ENCODE results near the gene ZMPSTE24. TPM values are rescaled to one million over a fixed set of nuclear protein-coding genes. Genes with fewer than 3 reads are reported as not detected.

The ZMPSTE24 gene
- polyA plus RNA-seq, 1 donor: 61.2 TPM

DNA sequence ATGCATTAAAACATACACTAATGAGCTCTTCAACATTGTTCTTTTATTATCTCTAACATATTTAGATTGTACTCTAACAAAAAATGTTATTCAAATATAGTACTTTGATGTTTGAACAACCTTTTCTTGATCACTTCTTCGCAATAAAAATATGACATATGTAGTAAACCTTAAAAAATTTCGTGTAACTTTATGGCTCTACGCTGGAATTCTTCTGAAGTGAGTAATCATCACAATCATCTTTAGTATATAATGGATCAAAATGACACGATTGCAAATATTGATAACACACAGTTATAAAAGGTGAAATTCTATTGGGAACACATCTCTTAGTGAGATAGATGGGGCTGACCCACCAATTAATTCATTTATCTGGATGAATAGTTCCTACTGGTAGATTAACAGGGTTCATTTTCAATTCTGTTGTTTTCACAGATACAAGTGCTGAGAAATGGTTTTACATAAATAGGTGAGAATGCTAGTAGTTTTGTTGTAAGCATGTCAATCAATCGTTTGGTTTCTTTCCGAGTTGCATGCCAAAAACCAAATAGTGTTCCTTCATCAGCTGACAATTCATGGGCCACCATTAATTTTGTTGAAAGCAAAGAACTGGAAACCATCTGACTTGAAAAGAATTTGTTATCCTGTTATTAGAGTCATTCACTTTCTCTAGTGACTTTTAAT, 1.5 kb upstream of the ZMPSTE24 start:
- no peak for DNase-seq

DNA sequence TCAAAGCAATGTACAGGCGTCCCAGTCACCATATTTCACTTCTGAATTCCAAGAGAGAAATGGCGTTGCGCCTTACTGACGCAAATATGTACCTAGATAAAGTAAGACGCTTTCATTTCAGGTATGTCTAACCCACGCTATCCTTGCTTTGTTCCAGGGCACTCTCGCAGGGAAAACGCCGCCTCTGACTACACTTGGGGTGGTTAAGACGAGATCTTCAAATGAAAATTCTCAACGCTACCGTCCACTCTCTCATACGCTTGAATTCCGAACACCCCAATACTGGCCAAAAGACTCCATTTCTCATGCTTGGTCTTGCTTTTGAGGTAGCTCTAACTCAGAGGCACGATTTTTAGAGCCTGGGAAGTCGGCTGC, 736 bp upstream of the ZMPSTE24 start:
- no peak for DNase-seq

DNA sequence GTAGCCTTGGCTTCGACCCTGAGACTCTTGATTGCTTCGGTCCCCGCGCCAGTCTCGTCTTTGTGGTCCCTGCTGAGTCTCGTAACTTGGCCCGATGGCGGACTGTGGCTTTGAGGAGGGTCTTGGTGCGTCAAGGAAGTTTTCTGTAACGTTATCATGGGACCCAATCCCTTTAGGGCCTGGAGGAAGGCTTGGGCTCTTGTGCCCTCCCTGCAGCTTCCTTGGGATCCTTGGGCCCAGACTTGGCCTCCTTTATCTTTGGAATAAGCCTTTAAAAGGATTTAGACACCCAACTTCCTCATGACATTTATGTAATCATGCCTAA, 371 bp downstream of the ZMPSTE24 start:
- DNase-seq: peak; percentile 11

DNA sequence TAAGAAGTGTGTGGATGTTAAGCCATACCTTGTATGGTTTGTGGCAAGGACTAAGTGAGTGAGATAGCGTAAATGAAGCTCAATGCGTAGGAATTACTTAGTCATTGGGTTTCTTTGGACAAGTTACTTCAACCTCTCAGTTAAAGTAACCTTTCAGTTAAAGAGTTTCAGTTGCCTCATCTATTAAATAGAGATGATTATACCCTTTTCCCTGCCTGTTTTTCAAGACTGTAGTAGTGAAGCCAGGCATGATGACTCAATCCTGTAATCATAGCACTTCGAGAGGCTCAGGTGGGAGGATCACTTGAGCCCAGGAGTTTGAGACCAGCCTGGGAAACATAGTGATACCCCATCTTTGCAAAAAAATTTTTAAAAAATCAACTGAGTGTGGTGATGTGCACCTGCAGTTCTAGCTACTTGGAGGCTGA, 6.3 kb downstream of the ZMPSTE24 start:
- no peak for DNase-seq

DNA sequence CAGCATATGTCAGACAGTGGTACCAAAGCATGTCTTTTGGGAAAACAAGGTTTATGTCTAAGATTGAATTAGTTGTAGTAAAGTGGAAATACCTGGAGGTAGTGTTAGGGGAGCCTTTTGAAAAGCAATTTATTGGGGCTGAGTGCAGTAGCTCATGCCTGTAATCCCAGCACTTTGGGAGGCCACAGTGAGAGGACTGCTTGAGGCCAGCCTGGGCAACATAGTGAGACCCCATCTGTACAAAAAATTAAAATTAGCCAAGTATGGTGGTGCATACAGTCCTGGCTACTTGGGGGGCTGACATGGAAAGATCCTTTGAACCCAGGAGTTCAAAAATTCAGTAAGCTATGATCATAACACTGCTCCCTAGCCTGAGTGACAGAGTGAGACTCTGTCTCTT, 7.3 kb downstream of the ZMPSTE24 start:
- no peak for DNase-seq

DNA sequence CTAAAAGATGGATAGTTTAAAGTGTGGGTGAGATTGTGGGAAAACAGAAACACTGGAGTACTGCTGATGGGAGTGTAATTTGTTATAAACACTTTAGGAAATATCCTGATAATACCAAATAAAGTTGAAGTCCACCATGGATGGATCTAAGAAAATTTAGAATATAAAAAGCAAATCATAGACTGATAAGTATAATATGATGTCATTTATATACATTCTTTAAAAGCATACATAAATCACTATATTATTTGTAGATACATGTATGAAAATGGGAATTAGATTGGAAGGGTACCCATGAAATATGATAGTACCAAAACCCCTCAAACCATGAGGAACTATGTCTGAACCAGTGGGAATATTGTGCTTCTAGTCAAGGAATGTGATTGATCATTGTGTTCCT, 7.9 kb downstream of the ZMPSTE24 start:
- DNase-seq: no peak

DNA sequence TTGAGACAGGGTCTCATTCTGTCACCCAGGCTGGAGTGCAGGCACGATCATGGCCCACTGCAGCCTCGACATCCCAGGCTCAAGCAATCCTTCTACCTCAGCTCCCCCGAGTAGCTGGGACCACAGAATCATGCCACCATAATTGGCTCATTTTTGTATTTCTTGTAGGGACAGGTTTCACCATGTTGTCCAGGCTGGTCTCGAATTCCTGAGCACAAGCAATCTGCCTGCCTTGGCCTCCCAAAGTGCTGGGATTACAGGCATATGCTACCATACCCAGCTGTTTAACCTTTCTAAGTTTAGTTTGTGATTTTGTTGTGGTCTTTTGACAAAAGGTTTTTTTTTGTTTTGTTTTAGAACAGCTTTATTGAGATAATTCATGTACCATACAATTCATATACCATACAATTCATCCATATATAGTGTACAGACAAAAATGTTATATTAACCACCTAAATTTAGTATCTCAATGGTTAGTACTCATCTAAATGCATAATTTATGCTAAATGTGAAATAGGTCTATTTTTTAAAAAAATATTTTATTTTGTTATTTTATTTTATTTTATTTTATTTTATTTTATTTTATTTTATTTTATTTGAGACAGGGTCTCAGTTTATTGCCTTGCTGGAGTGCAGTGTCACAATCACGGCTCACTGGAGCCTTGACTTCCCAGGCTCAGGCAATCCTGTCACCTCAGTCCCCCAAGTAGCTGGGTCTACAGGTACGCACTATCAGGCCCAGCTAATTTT, 8.9 kb downstream of the ZMPSTE24 start:
- no peak for DNase-seq

DNA sequence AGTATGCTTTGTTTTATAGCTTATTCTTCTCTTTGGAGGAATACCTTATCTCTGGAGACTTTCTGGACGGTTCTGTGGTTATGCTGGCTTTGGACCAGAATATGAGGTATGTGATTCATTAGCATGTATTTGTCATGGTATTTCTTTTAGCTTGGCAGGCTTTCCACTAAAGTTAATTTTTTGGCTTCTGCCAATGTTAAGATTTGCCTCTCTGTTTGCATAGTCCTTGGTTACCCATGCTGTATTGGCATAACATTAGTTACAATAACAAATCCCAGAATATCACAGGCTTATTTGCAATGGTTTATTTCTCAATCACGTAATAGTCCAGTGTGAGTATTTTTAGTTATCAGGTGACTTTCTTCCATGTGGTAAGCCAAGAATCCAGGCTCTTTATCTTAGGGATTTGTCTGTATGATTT, 9.7 kb downstream of the ZMPSTE24 start:
- DNase-seq: no peak

DNA sequence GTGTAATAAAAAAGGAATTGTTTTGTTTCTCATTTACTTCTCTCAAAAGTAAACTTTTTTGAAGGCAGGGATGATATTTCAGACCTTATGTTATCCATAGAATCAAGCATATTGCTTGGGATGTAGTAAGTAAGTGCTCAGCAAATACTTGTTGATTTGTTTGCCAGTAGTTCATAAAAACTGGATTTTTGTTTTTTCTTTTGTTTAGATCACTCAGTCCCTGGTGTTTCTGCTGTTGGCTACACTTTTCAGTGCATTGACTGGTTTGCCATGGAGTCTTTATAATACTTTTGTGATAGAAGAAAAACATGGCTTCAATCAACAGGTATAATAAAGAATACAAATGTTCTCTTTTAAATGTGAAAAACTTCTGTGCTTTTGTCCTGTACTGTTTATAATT, 10.2 kb downstream of the ZMPSTE24 start:
- DNase-seq: no peak

DNA sequence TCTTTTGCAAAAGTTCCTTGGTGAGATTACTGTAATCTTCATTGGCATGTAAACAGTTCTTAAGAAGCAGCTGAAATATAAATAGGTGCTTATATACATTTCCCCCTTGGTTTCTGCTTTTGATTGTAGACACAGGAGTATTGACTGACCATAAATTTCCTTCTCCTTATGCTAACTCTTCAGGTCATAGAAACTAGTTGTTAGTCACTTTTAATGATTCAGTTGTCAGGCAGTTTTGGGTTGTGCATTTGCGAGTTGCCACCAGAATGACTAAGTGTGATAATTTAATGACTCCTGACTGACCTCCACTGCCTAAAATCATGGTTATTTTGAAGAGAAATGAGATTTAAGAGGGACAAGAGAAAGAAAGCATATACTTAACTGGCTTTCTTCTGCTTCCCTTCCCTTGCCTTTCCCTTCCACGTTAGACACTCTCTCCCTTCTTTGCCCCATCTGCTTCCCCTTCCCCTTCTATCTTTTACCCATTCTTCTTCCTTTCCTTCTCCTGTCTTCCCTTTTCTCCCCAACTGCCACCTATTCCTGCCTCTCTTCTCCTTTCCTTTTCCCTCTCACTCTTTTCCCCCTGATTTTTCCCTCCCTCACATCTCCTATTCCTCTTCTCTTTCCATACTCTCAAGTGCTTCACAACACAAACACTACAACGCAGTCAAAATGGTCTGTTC, 12.3 kb downstream of the ZMPSTE24 start:
- no peak for DNase-seq

DNA sequence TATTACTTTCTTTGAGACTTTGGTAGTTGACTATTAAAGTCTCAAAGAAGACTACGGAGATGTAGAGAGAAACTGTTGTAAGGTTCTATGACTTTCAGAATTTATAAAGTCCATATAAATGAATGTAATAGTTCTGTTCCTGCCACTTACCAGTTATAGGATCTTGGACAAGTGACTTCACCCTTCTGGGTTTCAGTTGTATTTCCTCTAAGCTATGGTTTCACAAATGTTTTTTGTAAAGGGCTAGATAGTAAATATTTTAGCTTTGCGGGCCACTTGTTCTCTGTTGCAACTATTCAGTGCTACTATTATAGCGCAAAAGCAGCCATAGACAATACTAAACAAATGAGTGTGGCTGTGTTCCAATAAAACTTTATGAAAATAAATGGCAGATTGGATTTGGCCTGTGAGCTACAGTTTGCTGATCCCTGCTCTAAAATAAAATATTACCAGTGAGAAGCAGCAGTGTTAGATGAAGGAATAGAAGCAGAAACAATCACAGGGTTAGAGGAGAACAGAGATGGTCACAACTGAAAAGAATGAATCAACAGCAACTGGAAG, 14.7 kb downstream of the ZMPSTE24 start:
- no peak for DNase-seq

DNA sequence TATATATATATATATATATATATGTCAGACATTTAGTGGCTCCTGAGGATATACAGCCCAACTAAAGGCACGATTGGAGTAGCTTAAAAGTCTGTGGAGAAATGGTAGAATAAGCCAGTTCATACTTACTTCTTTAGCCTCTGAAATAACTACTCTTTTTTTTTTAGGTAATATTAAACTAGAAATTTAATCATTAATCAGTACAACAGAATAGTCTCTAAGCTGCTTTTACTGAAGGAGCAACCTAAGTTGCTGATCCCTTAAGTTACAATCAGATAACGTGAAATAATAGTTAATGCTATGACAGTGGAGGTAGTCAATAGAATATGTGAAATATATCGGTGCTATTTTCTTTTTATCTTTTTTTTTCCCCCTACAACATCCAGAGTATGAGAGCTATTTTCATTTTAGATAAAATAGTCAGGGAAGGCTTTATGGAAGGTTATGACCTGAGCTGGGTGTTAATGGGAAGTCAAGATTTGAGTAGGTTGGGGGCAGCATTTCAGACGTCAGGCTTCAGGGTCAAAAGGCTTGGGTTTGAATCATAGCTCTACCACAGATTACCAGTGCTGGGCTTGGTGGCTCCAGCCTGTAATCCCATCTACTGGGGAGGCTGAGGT, 15.6 kb downstream of the ZMPSTE24 start:
- peak; percentile 14 for DNase-seq

DNA sequence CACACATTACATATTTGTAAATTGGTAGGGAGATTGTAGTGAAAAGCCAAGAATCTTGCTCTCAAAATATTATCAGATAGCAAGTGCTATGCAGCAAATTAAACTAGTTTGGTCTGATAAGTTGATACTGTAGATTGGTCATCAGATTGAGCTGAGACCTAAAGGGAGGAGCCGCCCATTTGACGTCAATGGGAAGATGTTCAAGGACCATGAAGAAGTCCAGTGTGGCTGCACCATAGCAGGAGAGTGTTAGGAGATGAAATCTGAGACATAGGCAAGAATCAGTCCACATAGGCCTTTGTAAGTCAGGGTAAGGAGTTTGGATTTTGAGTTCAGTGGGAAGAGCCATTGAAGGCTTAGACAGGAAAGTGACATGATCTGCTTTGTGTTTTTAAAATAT, 16.3 kb downstream of the ZMPSTE24 start:
- DNase-seq: no peak

DNA sequence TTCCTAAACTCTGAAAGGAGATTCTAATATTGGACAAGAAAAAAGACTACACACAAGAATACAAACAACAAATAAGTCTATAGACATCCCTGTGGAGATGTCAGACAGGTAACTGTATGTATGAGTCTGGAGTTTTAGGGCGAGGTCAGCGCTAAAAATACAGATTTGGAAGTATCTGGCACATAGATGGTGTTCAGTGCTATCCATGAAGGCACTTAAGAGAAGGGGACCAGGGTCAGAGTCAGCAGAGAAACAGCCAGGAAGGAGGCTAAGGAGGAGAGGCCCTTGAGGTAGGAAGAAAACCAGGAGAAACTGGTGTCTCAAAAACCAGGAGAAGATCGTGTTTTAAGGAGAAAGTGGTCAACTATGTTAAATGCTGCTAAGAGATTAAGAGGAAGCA, 18.1 kb downstream of the ZMPSTE24 start:
- no peak for DNase-seq

DNA sequence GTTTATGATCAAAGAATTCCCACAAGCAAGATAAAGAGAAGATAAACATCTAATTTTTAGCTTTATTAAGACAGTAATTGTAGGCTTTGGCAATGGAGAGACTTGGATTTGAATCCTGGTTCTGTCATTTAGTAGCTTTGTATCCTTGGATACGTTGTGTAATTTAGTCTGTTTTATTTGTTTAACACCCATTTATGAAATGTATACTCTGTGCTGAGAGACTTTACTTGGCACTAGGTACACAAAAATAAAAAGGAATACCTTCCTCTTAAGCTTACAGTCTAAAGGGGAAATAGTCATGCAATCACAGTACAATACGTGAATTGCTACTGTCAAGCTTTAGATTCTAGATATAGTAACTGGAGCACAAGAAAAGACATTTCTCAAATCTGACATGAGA, 23.8 kb downstream of the ZMPSTE24 start:
- no peak for DNase-seq

DNA sequence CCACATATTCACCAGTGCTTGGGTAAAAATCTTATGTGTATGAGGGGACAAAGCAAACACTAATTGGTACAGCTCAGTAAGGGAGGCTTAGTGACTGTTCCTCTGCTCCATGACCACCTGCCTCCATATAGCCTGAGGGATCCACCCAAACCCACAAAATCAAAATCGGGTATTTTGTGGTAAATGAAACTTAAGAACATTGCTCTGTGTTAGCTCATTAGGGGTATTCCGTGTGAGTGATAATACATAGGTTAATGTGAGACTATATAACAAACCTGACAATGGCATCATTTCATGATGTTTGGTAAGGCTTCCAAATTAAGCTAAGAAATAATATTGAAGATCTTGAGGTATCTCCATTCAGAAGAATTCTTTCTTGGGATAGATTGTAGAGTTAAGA, 33.3 kb downstream of the ZMPSTE24 start:
- no peak for DNase-seq

DNA sequence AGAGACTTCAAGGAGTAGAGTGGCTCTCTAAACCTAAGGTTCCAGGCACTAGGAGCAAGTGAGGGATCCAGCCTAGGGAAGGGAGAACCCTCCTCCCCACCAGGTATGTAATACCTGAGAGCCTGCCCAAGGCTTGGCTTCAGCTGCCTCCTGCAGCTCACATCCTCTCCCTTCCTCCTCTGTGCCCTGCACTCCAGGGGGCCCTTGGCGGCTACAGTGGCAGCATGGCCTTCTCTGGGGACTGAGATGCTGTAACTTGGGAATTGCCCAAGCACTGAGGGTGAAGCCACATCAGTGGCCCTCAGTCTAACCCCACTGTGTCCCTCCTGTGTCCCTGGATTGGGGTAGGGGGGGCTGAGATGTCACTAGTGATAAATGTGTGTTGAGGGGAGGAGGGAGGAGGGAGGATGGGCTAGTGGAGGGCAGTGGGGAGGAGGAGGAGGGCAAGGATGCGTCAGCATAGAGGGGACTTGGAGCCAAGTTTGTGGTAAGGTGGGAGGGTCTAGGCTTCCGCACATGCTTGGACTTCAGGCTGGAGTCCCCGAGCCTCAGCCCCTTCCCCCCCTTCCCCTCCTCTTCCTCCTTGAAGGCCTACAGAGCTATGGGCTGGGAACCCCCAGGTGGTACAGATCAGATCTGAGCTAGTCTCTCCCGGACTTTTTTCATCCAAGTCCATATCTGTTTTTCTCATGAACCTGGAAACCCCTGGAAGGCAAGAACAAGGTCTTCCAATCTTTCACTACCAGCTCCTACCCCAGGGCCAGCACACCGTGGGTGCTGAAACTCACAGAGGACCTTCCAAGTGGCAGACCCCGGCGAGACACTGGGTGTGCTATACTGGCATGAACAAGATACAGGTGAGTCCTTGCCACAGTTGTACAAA, 41.6 kb downstream of the ZMPSTE24 start:
- DNase-seq: no peak

DNA sequence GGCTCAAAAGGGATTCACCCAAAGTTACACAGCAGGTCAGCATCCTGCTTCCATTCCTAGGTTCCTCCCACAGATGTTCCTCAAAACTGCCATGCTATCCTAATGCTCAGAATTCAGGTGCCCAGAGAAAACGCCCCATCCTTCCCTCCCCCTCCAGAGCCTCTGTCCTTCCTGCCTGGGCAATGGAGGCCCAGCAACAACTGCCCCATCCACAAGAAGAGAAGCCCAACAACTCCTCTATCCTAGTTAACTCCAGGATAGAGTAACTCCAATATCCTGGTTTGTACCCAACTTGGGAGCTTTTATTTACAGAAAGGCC, 42.2 kb downstream of the ZMPSTE24 start:
- no peak for DNase-seq

DNA sequence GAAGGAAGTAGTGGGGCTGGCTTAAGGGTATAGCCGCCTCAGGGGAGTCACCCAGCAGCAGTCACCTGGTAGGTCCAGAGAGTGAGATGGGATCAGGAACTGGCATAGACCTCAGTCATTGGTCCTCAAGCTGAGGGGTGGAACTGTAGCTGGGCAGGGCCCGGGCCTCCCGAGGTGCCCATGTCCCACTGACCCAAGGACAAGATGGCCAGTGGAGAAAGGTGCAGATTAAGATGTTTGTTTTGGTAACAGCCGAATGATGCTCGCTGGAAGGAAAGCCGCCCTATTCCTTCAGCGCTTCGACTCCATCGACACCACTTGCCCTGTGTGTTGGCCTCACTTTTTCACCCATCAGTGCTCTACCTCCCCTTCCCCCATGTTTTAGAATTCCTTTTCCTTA, 42.6 kb downstream of the ZMPSTE24 start:
- no peak for DNase-seq

DNA sequence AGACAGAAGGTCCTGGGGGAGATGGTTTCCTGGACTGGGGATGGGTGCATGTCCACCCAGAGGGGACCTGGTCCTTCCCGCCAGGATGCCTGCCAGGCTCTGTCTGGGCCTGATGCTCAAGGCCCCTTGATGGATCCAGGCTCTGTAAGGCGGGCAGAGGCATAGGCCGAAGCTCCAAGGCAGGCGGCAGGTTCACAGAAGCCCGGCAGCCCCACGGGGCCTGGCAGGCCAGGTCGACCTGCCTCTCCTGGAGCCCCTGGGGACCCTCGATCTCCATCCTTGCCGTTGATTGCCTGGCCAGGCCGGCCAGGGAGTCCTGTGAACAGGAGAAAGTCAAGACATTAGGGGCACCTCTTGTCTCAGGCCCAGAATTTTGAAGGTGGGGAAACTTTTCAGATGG, 43.0 kb downstream of the ZMPSTE24 start:
- DNase-seq: no peak

DNA sequence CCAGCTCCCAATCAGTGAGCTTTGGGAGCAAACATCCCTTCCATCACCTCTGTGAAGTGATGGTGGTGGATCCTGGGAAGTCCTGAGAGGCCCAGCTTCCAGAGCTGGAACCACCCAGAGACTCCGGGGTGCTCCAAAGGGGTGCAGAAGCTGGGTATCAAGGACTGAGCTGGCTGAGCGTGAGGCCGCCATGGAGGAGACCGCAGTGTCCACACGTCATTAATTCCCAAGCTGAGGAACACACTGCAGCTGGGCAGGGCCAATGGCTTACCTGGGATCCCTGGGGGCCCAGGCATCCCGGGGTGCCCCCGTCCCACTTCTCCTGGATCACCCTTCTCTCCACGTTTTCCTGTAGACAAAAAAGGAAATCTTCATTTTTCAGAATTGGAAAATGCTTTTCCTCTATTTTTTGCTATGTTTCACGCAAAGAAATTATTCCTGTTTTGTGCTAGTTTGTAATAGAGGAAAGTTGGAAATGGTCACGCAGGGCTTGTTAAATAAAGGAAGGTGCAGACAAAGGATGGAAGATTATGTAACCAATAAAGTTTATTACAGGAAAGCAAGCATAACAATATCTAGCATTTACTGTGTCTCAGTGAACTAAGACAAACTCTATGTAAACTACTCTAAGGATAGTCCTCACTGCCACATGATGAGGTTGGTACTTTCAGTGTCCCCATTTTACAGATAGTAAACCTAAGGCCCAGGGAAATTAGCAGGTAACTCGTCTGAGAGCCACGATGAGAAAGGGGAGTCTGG, 43.7 kb downstream of the ZMPSTE24 start:
- no peak for DNase-seq

All from left kidney (tissue), 2 donors.